ENCODE data around the gene DEPDC5.

GRCh38 chr22:31920306-31920705 is 166.5 kb downstream of the DEPDC5 start:
- TF ChIP-seq CTCF (conservative IDR thresholded peaks at IDR 0.05; ENCODE audit: low read length) (no peak), EZH2phosphoT487 (IDR thresholded peaks at IDR 0.05; ENCODE audit: borderline replicate concordance, low read depth, low read length) (no peak)
